ENCODE results near the gene USP22. TPM values are rescaled to one million over a fixed set of nuclear protein-coding genes. Genes with fewer than 3 reads are reported as not detected.

USP22 gene
- total and polyA plus RNA-seq, 8 donors: 22.7 to 102 (median 75.5) TPM

DNA sequence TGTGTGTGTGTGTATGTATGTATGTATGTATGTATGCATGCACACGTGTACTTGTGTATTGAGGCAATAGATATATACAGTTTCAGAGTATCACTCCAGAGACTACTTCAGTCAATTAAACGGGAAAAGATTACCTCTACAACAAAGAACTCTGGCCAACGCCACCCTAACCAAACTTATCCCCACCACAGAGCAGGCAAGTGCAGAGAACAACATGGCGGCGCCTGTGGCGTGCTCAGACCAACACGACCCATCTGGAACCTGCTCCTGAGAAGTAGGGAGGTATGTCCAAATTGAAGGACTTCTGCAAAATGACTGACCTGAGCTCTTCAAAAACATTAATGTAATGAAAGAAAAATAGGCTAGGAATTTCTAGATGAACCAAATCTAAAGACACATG lies 12.4 kb downstream of the USP22 start:
- intact Hi-C loops (cut with DNase I): no loop called here
- FAIRE-seq: no peak
- TF ChIP-seq, protein P1, sequence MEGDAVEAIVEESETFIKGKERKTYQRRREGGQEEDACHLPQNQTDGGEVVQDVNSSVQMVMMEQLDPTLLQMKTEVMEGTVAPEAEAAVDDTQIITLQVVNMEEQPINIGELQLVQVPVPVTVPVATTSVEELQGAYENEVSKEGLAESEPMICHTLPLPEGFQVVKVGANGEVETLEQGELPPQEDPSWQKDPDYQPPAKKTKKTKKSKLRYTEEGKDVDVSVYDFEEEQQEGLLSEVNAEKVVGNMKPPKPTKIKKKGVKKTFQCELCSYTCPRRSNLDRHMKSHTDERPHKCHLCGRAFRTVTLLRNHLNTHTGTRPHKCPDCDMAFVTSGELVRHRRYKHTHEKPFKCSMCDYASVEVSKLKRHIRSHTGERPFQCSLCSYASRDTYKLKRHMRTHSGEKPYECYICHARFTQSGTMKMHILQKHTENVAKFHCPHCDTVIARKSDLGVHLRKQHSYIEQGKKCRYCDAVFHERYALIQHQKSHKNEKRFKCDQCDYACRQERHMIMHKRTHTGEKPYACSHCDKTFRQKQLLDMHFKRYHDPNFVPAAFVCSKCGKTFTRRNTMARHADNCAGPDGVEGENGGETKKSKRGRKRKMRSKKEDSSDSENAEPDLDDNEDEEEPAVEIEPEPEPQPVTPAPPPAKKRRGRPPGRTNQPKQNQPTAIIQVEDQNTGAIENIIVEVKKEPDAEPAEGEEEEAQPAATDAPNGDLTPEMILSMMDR (IDR thresholded peaks at IDR 0.05): no peak
- Histone ChIP-seq H3K4me1 (peaks cover 10 to 59% (median 37%) of the 10 kb centered on the region in 3 donors), H3K9me3 (no peaks in the 10 kb centered on the region), H3K4me3 (no peak overlapping the region), H3K36me3 (peaks cover 0 to 27% (median 0%) of the 10 kb centered on the region in 3 donors), H3K27ac (no peak overlapping the region), H3K27me3 (no peaks in the 10 kb centered on the region)
- no peak for DNase-seq
- ATAC-seq: no peak
- 75 to 82% methylated on average over 7 of the region's 7 CpGs for WGBS, 2 donors

DNA sequence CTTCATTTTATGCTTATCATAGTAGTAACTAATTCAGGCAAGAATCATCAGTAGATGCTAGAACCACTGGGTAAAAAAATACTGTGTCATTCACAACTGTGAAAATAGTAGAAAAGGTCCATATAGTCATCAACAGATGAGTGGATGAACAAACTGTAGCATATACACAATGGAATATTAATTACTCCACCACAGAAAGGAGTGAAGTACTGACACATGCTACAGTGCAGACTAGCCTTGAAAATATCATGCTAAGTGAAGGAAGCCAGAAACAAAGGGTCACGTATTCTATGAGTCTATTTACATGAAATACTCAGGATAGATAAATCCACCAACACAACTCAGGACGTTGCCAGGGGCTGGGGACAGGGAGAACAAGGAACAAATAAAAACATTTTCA lies 13.3 kb downstream of the USP22 start:
- WGBS, 2 donors: 3 to 6% methylated on average over 2 of the region's 2 CpGs
- intact Hi-C loops (cut with DNase I): no loop called here
- peaks cover 0 to 31% (median 0%) of the 10 kb centered on the region in 3 donors for H3K36me3 ChIP-seq
- H3K27me3 ChIP-seq: no peaks in the 10 kb centered on the region
- TF ChIP-seq, protein P1 (IDR thresholded peaks at IDR 0.05): no peak
- H3K9me3 ChIP-seq: no peaks in the 10 kb centered on the region
- H3K4me1 ChIP-seq: peaks cover 10 to 50% (median 29%) of the 10 kb centered on the region in 3 donors
- ATAC-seq: peak; percentile 9 to 46 (median 32)
- peak overlapping the region in 1 of 4 donors; percentile 14 for H3K27ac ChIP-seq
- no peak for DNase-seq
- FAIRE-seq: no peak
- H3K4me3 ChIP-seq: no peak overlapping the region

DNA sequence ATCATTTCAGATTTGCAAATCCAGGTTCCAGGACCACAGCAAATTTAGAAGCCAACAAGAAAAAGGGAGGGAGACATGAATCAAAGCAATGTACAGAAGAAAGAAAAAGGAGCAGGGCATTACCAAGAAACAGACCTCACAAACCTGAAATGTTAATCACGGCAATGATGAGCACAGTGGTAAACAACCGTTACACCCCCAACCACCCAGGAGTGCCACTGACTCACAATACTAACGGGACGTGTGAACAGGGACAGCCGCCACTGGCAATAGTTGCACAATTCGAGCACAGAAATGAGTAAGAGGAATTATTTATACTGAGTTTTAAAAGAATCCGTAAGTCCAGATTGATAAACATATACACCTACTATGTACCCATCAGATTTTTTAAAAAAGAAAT lies 13.8 kb downstream of the USP22 start:
- ATAC-seq: peak; percentile 54 to 71 (median 64)
- intact Hi-C loops (cut with DNase I): no loop called here
- Histone ChIP-seq H3K9me3 (no peaks in the 10 kb centered on the region), H3K4me3 (no peak overlapping the region), H3K27ac (peak overlapping the region in 1 of 4 donors; percentile 14), H3K27me3 (no peaks in the 10 kb centered on the region), H3K4me1 (peaks cover 10 to 46% (median 24%) of the 10 kb centered on the region in 3 donors), H3K36me3 (peaks cover 0 to 31% (median 0%) of the 10 kb centered on the region in 3 donors)
- DNase-seq: peak in 1 of 6 donors; percentile 63
- TF ChIP-seq, protein P1 (IDR thresholded peaks at IDR 0.05): no peak
- FAIRE-seq: no peak
- WGBS, 2 donors: 24 to 27% methylated on average over 7 of the region's 7 CpGs

DNA sequence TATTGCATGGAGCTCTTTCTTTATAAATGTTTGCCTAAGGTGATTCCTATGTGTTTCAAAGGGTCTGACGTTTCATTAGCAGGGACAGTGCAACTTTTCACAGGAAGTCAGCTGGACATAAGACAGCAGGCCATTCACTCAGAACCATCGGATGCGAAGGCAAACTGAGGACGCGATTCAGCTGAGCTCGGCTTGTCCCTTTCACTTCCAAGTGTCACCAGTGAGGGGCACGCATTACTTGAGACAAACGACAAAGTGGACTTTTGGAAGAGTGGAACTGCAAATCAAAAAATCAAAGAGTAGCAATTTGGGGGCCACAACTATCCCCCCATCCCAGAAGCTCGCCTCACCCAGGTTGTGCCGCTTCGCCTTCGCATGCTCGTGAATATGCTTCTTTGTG lies 14.6 kb downstream of the USP22 start:
- Histone ChIP-seq H3K9me3 (no peaks in the 10 kb centered on the region), H3K27ac (no peak overlapping the region), H3K36me3 (peaks cover 0 to 31% (median 0%) of the 10 kb centered on the region in 3 donors), H3K4me3 (no peak overlapping the region), H3K4me1 (peaks cover 10 to 37% (median 19%) of the 10 kb centered on the region in 3 donors), H3K27me3 (no peaks in the 10 kb centered on the region)
- ATAC-seq (no peak), DNase-seq (no peak), FAIRE-seq (no peak)
- intact Hi-C loops (cut with DNase I): no loop called here
- TF ChIP-seq, protein P1 (IDR thresholded peaks at IDR 0.05): no peak
- WGBS, 2 donors: 72 to 82% methylated on average over 13 of the region's 13 CpGs

DNA sequence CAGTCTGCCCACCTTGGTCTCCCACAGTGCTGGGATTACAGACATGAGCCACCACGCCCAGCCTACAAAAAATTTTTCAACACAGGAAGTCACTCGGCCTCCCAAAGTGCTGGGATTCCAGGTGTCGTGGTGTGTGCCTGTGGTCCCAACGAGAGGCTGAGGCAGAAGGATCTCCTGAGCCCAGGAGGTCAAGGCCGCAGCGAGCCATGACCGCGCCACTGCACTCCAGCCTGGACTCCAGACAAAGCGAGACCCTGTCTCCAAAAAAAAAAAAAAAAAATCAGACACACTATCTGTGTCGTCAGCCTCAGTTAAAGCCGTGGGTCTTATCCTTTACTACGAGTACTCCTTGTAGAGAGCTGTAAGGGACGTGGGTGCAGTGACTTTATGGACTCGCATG lies 15.8 kb downstream of the USP22 start:
- WGBS, 2 donors: 85 to 90% methylated on average over 14 of the region's 14 CpGs
- DNase-seq (no peak), ATAC-seq (no peak), FAIRE-seq (no peak)
- H3K9me3 ChIP-seq: no peaks in the 10 kb centered on the region
- peaks cover 0 to 31% (median 0%) of the 10 kb centered on the region in 3 donors for H3K36me3 ChIP-seq
- no peak overlapping the region for H3K4me3 ChIP-seq
- no peaks in the 10 kb centered on the region for H3K27me3 ChIP-seq
- TF ChIP-seq, protein P1 (IDR thresholded peaks at IDR 0.05): no peak
- intact Hi-C loops (cut with DNase I): no loop called here
- H3K27ac ChIP-seq: no peak overlapping the region
- H3K4me1 ChIP-seq: peaks cover 10 to 26% (median 19%) of the 10 kb centered on the region in 3 donors

All from pancreas (tissue), 10 donors.